ENCODE measurements around the gene CHRND. TPM values are rescaled to one million over a fixed set of nuclear protein-coding genes. Genes with fewer than 3 reads are reported as not detected.
A peak's percentile ranks its signal among the peaks of the same experiment; 100 is the strongest.

CHRND gene
- total RNA-seq, 1 donor from 2014 or later, result not detected

GRCh38 chr2:232550354-232551249 is 24.6 kb downstream of the CHRND start, which contains the start of the genes EIF4E2 and TIGD1:
Gene EIF4E2 (plus strand): TSS chr2:232550689. CDS start chr2:232550725, 36 bp downstream.
Gene TIGD1 (minus strand): TSS chr2:232550557. CDS start chr2:232549882, 675 bp downstream.
- peak; percentile 40 for DNase-seq (ENCODE audit: low read depth)
- peak within 1 kb of the TSS; percentile 92 for H3K4me3 ChIP-seq (ENCODE audit: low read depth, low read length)
- TF ChIP-seq CTCF (conservative IDR thresholded peaks at IDR 0.05; ENCODE audit: low read depth, low read length), result peak; percentile 27

- H3K4me3 ChIP-seq (ENCODE audit: low read depth, low read length), result peak overlapping the region; percentile 92
- TF ChIP-seq CTCF (conservative IDR thresholded peaks at IDR 0.05; ENCODE audit: low read depth, low read length), result no peak
- no peak for DNase-seq (ENCODE audit: low read depth)
Measured at GRCh38 chr2:232551250-232551638, 25.3 kb downstream of the CHRND start.

- H3K4me3 ChIP-seq (ENCODE audit: low read depth, low read length), result peak overlapping the region; percentile 92
- no peak for DNase-seq (ENCODE audit: low read depth)
- TF ChIP-seq CTCF (conservative IDR thresholded peaks at IDR 0.05; ENCODE audit: low read depth, low read length), result no peak
Measured at GRCh38 chr2:232551776-232552175, 25.8 kb downstream of the CHRND start.

GRCh38 chr2:232556426-232556825 is 30.5 kb downstream of the CHRND start:
- TF ChIP-seq CTCF (conservative IDR thresholded peaks at IDR 0.05; ENCODE audit: low read depth, low read length), result no peak
- no peak overlapping the region for H3K4me3 ChIP-seq (ENCODE audit: low read depth, low read length)
- no peak for DNase-seq (ENCODE audit: low read depth)

GRCh38 chr2:232562515-232563151 is 36.7 kb downstream of the CHRND start:
- no peak for DNase-seq (ENCODE audit: low read depth)
- no peak for TF ChIP-seq CTCF (conservative IDR thresholded peaks at IDR 0.05; ENCODE audit: low read depth, low read length)
- H3K4me3 ChIP-seq (ENCODE audit: low read depth, low read length), result no peak overlapping the region

- TF ChIP-seq CTCF (conservative IDR thresholded peaks at IDR 0.05; ENCODE audit: low read depth, low read length), result no peak
- no peak overlapping the region for H3K4me3 ChIP-seq (ENCODE audit: low read depth, low read length)
- no peak for DNase-seq (ENCODE audit: low read depth)
Measured at GRCh38 chr2:232563580-232563979, 37.6 kb downstream of the CHRND start.

Data from epithelial cell of proximal tubule (primary cell).